ENCODE measurements around the gene DCAF6.

DCAF6 gene

DNA sequence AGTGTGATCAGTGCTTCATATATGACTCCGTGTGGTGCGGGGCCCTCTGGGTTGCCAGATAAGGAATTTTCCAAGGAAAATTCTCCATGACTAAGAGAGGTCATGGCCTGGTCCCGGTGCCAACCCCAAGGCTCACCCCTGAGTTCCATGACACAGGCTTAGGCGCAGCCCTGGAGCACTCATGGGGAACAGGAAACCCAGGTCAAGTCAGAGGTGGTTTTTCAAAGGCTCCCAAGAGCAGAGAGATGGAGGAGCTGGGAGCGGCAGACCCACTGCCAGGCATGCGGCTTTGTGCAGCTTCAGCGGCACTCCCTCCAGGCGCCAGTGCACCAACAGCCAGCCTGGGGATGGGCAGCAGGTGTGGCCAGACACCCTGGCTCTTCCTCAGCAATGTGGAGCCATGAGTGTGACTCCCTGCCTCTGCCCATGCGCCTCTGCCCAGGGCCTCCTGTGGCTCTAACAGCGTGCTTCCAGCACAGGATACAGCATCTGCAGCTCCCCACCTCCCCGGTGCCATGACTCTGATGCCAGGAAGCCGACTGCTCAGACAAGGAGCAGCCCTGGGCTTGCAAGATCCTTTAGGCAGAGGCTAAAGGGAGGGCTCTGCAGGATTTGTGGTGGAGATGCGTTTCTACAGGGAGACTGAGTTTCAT is 153.0 kb downstream of the DCAF6 start:
- Mint-ChIP-seq H3K4me3 (no peak overlapping the region), H3K9me3 (no peaks in the 10 kb centered on the region)
- DNase-seq: no peak

DNA sequence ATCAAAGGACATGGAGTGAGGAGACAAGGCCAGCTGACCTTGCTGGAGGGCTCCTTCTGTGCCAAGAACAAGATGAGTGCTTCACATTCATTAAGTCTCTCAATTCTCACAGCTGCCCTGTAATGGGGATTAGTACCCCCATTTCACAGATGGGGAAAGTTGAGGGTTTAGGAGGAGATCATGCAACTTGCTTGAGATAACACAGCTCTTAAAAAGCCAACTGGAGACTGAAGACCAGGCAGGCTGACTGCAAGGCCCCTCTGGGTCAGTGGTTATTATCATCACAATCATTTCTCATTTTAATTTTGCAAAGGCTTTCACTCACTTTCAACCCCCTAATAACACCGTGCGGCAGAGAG is 153.5 kb downstream of the DCAF6 start:
- H3K27ac Mint-ChIP-seq: no peak overlapping the region
- peaks cover 37% of the 10 kb centered on the region for H3K36me3 Mint-ChIP-seq (ENCODE audit: low read depth)
- TF ChIP-seq, protein P1, sequence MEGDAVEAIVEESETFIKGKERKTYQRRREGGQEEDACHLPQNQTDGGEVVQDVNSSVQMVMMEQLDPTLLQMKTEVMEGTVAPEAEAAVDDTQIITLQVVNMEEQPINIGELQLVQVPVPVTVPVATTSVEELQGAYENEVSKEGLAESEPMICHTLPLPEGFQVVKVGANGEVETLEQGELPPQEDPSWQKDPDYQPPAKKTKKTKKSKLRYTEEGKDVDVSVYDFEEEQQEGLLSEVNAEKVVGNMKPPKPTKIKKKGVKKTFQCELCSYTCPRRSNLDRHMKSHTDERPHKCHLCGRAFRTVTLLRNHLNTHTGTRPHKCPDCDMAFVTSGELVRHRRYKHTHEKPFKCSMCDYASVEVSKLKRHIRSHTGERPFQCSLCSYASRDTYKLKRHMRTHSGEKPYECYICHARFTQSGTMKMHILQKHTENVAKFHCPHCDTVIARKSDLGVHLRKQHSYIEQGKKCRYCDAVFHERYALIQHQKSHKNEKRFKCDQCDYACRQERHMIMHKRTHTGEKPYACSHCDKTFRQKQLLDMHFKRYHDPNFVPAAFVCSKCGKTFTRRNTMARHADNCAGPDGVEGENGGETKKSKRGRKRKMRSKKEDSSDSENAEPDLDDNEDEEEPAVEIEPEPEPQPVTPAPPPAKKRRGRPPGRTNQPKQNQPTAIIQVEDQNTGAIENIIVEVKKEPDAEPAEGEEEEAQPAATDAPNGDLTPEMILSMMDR (IDR thresholded peaks at IDR 0.05): no peak
- H3K4me1 Mint-ChIP-seq: peaks cover 5% of the 10 kb centered on the region
- H3K27me3 Mint-ChIP-seq (ENCODE audit: low read depth, poor library complexity): no peaks in the 10 kb centered on the region
- no peak for DNase-seq
- no peak overlapping the region for H3K4me3 Mint-ChIP-seq
- no peaks in the 10 kb centered on the region for H3K9me3 Mint-ChIP-seq

More for the DNA sequence above, 153.0 kb downstream of the DCAF6 start:
- Mint-ChIP-seq H3K27ac (peak overlapping the region; percentile 83), H3K4me1 (peaks cover 5% of the 10 kb centered on the region), H3K36me3 (ENCODE audit: low read depth) (peaks cover 36% of the 10 kb centered on the region), H3K27me3 (ENCODE audit: low read depth, poor library complexity) (no peaks in the 10 kb centered on the region)
- TF ChIP-seq, protein P1 (IDR thresholded peaks at IDR 0.05): no peak

- no peak overlapping the region for H3K27ac Mint-ChIP-seq
- no peaks in the 10 kb centered on the region for H3K27me3 Mint-ChIP-seq (ENCODE audit: low read depth, poor library complexity)
- H3K9me3 Mint-ChIP-seq: no peaks in the 10 kb centered on the region
Measured at GRCh38 chr1:168090395-168090794, 153.9 kb downstream of the DCAF6 start.

DNA sequence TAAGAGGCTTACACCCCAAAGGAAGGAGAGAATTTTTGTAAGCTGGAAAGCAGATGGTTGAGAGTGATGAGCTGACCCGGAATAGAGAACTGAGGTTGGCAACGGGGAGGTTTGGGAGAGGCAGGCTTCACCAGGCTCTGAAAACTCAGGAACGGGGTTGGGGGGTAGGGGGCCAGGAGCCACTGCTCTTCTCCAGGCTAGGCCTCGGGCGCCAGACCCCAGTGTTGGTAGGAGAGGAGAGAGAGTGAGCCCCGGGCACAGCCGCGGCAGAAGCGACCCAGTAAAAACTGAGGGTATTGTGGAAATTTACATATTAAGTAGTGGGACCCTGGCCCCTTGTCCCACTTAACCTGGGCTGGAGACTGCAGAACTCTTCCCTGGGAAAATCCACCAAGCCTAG is 154.6 kb downstream of the DCAF6 start:
- H3K9me3 Mint-ChIP-seq: no peaks in the 10 kb centered on the region
- peaks cover 42% of the 10 kb centered on the region for H3K36me3 Mint-ChIP-seq (ENCODE audit: low read depth)
- H3K27ac Mint-ChIP-seq: peak overlapping the region; percentile 34
- peaks cover 5% of the 10 kb centered on the region for H3K4me1 Mint-ChIP-seq
- no peak for DNase-seq
- no peaks in the 10 kb centered on the region for H3K27me3 Mint-ChIP-seq (ENCODE audit: low read depth, poor library complexity)
- TF ChIP-seq, protein P1 (IDR thresholded peaks at IDR 0.05): no peak
- H3K4me3 Mint-ChIP-seq: no peak overlapping the region

More at GRCh38 chr1:168090395-168090794, 153.9 kb downstream of the DCAF6 start:
- Mint-ChIP-seq H3K36me3 (ENCODE audit: low read depth) (peaks cover 42% of the 10 kb centered on the region), H3K4me3 (no peak overlapping the region), H3K4me1 (peaks cover 5% of the 10 kb centered on the region)
- DNase-seq: no peak
- TF ChIP-seq, protein P1 (IDR thresholded peaks at IDR 0.05): no peak

- Mint-ChIP-seq H3K27me3 (ENCODE audit: low read depth, poor library complexity) (no peaks in the 10 kb centered on the region), H3K36me3 (ENCODE audit: low read depth) (peaks cover 42% of the 10 kb centered on the region), H3K4me3 (no peak overlapping the region), H3K27ac (peak overlapping the region; percentile 34), H3K9me3 (no peaks in the 10 kb centered on the region), H3K4me1 (peaks cover 5% of the 10 kb centered on the region)
- TF ChIP-seq, protein P1 (IDR thresholded peaks at IDR 0.05): no peak
- no peak for DNase-seq
Measured at GRCh38 chr1:168091720-168092550, 155.5 kb downstream of the DCAF6 start.
